HEK293 (cell line): Measurements from ENCODE around the gene ZNF358.

Experiments
- ZFP41 ChIP-seq: fragments of 450-650 bp; formaldehyde crosslinking; IDR thresholded peaks from 2 replicates; pipeline ENCODE4 v1.5.1; 2016; ENCODE audit warnings: missing biosample characterization, missing genetic modification characterization, borderline replicate concordance
- TF ChIP-seq, protein P1 (sequence below): fragments of 450-650 bp; formaldehyde crosslinking; IDR thresholded peaks from 2 replicates; pipeline ENCODE4 v1.5.1; 2016; ENCODE audit warnings: missing biosample characterization, missing genetic modification characterization, low read depth
- TF ChIP-seq, protein P2 (sequence below): fragments of 450-650 bp; formaldehyde crosslinking; IDR thresholded peaks from 2 replicates; pipeline ENCODE4 v1.5.1; 2016; ENCODE audit warnings: missing biosample characterization, missing genetic modification characterization

DNA sequence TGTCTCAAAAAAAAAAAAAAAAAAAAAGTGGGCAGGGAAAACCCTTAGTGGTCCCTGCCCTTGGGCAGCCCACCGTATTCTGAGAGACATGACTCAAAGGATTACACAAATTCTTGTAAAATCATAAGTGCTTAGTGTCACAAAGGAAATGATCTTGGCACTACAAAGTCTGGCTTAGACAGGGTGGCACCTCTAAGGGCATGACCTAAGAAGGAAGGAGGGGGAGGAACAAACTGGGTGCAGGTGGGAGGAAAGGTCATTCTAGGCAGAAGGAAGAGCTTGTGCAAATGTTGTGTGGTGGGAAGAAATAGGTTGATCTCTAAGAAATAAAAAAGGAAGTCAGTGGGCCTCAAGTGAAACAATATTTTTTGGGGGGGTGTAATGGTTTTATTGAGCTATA, 30.0 kb downstream of the ZNF358 start:
- TF ChIP-seq, protein P1, sequence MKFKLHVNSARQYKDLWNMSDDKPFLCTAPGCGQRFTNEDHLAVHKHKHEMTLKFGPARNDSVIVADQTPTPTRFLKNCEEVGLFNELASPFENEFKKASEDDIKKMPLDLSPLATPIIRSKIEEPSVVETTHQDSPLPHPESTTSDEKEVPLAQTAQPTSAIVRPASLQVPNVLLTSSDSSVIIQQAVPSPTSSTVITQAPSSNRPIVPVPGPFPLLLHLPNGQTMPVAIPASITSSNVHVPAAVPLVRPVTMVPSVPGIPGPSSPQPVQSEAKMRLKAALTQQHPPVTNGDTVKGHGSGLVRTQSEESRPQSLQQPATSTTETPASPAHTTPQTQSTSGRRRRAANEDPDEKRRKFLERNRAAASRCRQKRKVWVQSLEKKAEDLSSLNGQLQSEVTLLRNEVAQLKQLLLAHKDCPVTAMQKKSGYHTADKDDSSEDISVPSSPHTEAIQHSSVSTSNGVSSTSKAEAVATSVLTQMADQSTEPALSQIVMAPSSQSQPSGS = no peak
- TF ChIP-seq, protein P2, sequence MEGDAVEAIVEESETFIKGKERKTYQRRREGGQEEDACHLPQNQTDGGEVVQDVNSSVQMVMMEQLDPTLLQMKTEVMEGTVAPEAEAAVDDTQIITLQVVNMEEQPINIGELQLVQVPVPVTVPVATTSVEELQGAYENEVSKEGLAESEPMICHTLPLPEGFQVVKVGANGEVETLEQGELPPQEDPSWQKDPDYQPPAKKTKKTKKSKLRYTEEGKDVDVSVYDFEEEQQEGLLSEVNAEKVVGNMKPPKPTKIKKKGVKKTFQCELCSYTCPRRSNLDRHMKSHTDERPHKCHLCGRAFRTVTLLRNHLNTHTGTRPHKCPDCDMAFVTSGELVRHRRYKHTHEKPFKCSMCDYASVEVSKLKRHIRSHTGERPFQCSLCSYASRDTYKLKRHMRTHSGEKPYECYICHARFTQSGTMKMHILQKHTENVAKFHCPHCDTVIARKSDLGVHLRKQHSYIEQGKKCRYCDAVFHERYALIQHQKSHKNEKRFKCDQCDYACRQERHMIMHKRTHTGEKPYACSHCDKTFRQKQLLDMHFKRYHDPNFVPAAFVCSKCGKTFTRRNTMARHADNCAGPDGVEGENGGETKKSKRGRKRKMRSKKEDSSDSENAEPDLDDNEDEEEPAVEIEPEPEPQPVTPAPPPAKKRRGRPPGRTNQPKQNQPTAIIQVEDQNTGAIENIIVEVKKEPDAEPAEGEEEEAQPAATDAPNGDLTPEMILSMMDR (tag by site-specific recombination) = no peak
- TF ChIP-seq ZFP41 (tag by site-specific recombination) = no peak
